DMS153 (cell line): ENCODE results near the gene NUDT8.
A peak's percentile ranks its signal among the peaks of the same experiment; 100 is the strongest.
"Not testable (repeated sequence)": the region's sequence is repeated elsewhere in the genome, so short reads cannot be mapped to it uniquely, and the experiment has no call there.

Experiments
- DNase-seq: peaks from one replicate; lab custom pipeline; 2025; lab: John Stamatoyannopoulos, UW

NUDT8 gene

DNA sequence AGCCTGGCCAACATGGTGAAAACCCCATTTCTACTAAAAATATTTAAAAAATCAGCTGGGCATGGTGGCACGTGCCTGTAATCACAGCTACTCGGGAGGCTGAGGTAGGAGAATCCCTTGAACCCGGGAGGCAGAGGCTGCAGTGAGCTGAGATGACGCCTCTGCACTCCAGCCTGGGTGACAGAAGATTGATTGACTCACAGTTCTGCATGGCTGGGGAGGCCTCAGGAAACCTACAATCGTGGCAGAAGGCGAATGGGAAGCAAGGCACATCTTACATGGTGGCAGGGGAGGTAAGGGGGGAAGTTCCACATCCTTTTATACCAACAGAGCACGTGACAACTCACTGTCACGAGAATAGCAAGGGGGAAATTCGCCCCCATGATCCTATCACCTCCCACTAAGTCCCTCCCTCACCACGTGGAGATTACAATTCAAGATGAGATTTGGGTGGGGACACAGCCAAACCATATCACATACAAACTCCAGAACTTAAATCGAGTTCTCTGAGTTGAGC lies 40.8 kb downstream of the NUDT8 start:
- DNase-seq, result not testable (repeated sequence)

DNA sequence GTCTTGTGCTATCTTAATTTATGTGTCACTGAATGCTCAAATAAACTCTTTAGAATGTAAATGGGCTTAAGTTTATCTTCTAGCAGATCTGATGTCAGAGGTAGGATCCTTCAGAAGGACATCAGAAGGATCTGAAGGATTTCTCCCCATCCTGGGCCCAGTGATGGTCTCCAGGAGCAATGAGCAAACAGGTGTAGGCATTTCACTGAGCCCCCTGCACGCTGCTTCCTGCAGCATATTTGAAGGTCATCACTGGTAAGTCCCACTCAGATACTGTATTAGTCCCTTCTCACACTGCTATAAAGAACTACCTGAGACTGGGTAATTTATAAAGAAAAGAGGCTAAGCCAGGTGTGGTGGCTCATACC lies 41.6 kb downstream of the NUDT8 start:
- DNase-seq, result no peak

DNA sequence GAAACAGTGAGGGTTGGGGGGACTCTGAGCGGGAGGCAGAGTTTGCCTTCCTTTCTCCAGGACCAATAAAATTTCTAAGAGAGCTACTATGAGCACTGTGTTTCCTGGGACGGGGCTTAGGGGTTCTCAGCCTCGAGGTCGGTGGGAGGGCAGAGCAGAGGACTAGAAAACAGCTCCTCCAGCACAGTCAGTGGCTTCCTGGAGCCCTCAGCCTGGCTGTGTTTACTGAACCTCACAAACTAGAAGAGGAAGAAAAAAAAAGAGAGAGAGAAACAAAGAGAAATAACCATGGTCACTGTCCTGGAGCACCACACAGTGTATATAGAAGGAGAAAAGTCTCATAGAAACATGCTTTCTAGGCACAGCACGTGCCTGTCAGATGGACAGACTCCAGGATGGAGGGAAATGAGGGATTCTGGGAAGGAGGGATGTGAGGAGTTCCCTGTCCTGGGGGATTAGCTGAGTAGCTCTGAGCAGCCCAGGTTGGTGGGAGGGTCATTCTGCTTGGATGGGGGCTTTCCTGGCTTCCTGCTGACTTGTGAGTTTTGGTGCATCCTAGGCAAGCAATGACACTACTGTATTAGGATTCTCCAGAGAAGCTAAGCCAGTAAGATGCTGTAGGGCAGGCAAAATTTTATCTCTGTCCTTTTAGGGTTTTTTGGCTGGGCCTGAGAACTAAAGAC lies 43.0 kb downstream of the NUDT8 start:
- no peak for DNase-seq

DNA sequence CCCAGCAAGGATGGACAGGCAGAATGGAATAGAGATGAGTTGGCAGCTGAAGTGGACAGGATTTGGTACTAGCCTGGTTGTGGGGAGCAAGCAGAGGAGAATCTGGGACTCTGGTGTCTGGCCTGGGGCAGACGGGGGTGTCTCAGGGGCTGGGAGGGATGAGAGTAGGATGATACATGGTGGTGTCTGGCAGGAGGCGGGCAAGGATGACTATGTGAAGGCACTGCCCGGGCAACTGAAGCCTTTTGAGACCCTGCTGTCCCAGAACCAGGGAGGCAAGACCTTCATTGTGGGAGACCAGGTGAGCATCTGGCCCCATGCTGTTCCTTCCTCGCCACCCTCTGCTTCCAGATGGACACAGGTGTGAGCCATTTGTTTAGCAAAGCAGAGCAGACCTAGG lies 43.8 kb downstream of the NUDT8 start:
- no peak for DNase-seq

DNA sequence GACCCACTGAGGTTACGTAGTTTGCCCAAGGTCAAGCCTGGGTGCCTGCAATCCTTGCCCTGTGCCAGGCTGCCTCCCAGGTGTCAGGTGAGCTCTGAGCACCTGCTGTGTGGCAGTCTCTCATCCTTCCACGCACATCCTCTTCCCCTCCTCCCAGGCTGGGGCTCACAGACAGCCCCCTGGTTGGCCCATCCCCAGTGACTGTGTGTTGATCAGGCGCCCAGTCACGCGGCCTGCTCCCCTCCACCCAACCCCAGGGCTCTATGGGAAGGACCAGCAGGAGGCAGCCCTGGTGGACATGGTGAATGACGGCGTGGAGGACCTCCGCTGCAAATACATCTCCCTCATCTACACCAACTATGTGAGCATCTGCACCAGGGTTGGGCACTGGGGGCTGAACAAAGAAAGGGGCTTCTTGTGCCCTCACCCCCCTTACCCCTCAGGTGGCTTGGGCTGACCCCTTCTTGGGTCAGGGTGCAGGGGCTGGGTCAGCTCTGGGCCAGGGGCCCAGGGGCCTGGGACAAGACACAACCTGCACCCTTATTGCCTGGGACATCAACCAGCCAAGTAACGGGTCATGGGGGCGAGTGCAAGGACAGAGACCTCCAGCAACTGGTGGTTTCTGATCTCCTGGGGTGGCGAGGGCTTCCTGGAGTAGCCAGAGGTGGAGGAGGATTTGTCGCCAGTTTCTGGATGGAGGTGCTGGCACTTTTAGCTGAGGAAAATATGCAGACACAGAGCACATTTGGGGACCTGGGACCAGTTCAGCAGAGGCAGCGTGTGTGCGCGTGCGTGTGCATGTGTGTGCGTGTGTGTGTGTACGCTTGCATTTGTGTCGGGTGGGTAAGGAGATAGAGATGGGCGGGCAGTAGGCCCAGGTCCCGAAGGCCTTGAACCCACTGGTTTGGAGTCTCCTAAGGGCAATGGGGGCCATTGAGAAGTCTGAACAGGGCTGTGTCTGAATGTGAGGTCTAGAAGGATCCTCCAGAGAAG lies 44.6 kb downstream of the NUDT8 start:
- DNase-seq, result no peak

DNA sequence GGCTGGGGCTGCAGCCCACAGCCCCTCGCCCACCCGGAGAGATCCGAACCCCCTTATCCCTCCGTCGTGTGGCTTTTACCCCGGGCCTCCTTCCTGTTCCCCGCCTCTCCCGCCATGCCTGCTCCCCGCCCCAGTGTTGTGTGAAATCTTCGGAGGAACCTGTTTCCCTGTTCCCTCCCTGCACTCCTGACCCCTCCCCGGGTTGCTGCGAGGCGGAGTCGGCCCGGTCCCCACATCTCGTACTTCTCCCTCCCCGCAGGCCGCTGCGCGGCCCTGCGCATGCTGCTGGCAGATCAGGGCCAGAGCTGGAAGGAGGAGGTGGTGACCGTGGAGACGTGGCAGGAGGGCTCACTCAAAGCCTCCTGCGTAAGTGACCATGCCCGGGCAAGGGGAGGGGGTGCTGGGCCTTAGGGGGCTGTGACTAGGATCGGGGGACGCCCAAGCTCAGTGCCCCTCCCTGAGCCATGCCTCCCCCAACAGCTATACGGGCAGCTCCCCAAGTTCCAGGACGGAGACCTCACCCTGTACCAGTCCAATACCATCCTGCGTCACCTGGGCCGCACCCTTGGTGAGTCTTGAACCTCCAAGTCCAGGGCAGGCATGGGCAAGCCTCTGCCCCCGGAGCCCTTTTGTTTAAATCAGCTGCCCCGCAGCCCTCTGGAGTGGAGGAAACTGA lies 45.4 kb downstream of the NUDT8 start:
- DNase-seq, result peak; percentile 68

DNA sequence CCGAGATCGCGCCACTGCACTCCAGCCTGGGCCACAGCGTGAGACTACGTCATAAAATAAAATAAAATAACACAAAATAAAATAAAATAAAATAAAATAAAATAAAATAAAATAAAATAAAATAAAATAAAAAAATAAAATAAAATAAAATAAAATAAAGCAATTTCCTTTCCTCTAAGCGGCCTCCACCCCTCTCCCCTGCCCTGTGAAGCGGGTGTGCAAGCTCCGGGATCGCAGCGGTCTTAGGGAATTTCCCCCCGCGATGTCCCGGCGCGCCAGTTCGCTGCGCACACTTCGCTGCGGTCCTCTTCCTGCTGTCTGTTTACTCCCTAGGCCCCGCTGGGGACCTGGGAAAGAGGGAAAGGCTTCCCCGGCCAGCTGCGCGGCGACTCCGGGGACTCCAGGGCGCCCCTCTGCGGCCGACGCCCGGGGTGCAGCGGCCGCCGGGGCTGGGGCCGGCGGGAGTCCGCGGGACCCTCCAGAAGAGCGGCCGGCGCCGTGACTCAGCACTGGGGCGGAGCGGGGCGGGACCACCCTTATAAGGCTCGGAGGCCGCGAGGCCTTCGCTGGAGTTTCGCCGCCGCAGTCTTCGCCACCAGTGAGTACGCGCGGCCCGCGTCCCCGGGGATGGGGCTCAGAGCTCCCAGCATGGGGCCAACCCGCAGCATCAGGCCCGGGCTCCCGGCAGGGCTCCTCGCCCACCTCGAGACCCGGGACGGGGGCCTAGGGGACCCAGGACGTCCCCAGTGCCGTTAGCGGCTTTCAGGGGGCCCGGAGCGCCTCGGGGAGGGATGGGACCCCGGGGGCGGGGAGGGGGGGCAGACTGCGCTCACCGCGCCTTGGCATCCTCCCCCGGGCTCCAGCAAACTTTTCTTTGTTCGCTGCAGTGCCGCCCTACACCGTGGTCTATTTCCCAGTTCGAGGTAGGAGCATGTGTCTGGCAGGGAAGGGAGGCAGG lies 46.2 kb downstream of the NUDT8 start, which contains the start of gene GSTP1:
Gene GSTP1 (plus strand): TSS at position 566 of the 958 bp plus-strand sequence. CDS start 32 bp downstream, at position 598.
- peak; percentile 85 for DNase-seq

DNA sequence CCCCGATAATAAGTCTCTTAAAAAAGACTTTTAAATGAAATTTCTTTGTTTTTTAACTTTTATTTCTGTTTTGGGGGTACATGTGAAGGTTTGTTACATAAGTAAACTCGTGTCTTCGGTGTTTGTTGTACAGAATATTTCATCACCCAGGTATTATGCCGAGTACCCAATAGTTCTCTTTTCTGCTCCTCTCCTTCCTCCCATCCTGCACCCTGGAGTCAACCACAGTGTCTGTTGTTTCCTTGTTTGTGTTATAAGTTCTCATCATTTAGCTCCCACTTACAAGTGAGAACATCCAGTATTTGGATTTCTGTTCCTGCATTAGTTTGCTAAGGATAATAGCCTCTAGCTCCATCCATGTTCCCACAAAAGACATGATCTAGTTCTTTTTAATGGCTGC lies 47.7 kb downstream of the NUDT8 start:
- DNase-seq, result peak; percentile 24

DNA sequence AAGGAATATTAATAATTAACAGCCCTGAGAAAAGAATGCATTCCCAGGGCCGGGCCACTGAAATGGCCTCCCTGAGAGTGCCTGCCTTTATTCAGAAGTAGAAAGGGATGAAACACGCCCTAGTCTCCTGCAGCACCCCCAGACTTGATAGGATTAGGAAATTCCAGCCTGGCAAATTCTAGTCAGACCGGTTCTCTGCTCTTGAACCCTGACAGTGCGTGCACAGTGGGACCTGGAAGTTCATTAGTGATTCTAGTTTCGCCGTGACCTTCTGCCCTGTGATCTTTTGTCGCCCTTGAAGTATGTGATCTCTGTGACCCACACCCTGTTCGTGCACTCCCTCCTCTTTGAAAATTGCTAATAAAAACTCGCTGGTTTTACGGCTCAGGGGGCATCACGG lies 48.3 kb downstream of the NUDT8 start:
- peak; percentile 71 for DNase-seq

DNA sequence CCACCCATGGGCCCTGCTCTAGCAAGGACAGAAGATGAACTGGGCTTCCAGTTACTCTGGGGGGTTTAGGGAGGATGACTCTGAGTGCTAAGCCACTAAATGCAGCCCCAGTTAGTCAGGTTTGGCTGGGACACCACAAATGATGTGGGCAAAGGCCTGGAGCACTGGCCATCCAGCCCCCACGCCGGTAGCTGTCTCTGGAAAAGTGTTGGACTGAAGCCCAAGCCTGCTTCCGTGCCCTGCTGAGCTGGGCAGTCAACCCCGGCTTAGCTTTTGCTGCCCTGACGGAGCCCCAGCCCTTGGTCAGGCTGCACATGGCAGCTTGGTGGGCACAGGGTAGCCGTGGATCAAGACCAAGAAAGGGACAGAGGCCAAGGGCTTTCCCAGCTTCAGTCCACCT lies 51.8 kb downstream of the NUDT8 start:
- DNase-seq, result no peak
